ENCODE measurements around the gene CASZ1.

The CASZ1 gene

DNA sequence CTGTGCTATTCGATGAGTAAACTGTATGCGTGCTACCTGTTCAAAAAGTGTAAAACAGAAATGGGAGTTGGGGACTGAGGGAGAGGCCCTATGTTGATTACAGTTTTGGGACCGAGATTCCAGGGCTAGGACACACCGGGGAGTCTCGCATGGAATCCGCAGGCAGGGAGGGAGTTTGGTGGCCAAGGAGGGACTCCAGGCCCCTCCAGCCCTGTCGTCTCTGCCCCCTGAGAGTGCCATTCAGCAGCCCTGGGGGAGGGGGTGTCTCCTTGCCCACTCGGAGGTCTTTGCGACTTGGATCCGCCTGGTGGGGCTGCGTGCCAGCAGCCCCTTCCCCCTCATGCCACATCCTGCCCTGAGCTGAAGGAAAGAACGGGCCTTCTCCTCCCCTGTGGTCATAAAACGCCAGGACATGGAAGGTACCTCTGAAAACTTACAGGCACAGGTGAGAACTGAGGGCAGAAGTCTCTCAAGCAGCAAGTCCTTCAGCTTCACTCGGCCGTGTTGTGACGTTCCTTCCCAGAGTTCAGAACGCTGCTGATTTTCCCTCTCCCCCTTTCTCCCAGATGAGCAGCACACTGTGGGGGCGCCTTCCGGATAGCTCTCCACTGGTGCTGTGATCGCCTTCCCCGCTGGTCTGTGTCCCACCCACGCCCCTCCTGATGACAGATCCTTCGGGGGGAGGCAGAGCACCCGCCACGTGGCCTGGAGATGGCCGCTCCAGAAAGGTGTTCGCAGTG is 180.3 kb downstream of the CASZ1 start:
- in situ Hi-C loops (cut with HindIII; ENCODE audit: low sequenced_read_pairs), result no loop called here
- TF ChIP-seq, protein P1, sequence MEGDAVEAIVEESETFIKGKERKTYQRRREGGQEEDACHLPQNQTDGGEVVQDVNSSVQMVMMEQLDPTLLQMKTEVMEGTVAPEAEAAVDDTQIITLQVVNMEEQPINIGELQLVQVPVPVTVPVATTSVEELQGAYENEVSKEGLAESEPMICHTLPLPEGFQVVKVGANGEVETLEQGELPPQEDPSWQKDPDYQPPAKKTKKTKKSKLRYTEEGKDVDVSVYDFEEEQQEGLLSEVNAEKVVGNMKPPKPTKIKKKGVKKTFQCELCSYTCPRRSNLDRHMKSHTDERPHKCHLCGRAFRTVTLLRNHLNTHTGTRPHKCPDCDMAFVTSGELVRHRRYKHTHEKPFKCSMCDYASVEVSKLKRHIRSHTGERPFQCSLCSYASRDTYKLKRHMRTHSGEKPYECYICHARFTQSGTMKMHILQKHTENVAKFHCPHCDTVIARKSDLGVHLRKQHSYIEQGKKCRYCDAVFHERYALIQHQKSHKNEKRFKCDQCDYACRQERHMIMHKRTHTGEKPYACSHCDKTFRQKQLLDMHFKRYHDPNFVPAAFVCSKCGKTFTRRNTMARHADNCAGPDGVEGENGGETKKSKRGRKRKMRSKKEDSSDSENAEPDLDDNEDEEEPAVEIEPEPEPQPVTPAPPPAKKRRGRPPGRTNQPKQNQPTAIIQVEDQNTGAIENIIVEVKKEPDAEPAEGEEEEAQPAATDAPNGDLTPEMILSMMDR (IDR thresholded peaks at IDR 0.05; ENCODE audit: low read depth, low read length, missing control alignments), result no peak
- no peak overlapping the region for H3K4me3 ChIP-seq (ENCODE audit: low read depth, low read length)
- no peak for DNase-seq (ENCODE audit: low read depth)

DNA sequence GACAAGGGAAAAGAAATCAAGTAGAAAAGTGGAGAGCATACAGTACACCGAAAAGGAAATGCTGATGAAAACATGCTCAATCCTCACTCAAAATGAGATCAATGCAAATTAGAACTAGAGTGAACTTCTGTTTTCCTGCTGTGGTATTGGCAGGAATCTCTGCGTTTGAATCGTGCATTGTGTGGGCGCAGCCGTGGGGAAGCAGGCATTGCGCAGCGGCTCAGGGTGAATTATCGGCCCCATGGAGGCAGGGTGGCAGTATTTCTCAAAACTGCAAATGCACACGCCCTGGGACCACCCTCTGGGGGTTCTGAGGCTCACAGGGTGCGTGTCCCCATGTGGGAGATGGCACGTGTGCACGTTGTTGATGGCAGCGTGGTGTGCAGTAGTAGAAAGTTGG is 181.1 kb downstream of the CASZ1 start:
- TF ChIP-seq, protein P1 (IDR thresholded peaks at IDR 0.05; ENCODE audit: low read depth, low read length, missing control alignments), result no peak
- no peak overlapping the region for H3K4me3 ChIP-seq (ENCODE audit: low read depth, low read length)
- in situ Hi-C loops (cut with HindIII; ENCODE audit: low sequenced_read_pairs), result no loop called here
- no peak for DNase-seq (ENCODE audit: low read depth)

DNA sequence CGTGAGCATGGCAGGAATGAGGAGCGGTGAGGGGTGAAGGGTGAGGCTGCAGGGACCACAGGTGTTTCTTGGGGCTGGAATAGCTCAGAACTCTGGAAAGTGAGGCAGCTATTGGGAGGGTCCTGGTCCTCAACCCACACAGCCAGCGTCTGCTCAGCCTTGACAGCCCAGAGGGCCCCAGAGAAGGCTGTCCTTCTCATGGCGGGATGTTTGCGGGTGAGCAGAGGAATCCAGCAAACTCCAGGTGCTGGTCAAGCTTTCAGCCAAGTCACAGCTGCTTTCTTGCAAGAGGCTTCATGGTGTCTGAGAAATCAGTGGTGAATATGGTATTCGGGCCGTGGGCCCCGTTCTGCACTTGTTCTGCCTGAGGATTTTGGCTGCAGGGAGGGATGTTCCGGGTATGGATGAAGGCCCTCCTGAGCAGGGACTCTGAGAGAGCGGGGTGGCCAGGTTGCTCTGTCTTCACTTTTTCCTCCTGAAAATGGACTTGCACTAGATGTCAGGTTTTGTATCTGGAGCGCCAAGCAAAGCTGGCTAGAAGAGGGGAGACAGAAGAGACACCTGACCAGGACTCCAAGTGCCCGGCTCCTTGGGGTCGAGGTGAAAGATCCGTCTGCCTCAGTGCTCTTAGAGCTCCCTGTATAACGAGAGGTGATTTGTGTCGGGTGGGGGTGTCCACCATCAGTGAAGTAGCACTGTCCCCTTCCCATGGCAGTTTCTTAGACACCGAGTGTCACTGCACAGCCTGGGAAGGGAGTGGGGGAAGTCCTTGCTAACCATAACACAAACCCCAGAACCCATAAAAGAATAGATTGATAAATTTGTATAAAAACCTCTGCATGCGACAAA is 181.8 kb downstream of the CASZ1 start:
- DNase-seq (ENCODE audit: low read depth), result no peak
- H3K4me3 ChIP-seq (ENCODE audit: low read depth, low read length), result no peak overlapping the region
- in situ Hi-C loops (cut with HindIII; ENCODE audit: low sequenced_read_pairs), result no loop called here
- TF ChIP-seq, protein P1 (IDR thresholded peaks at IDR 0.05; ENCODE audit: low read depth, low read length, missing control alignments), result no peak

DNA sequence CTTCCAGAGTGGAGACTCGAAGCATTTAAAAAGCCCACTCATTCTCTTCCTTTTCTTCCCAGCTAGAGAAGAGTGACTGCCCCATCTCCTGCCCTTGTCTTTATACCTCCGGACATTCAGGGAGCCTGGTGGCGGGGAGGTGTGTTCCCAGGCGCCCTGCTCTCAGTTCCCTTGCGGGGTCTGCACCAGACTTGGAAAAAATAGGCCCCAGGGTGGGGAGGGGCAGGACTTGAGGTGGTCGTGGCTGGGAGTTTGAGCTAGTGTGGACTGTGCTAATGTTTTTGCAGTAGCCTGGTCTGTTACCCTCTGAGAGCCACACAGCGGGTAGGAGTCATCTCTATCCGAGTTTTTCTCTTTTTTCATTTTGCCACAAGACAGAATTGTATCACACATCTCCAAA is 182.6 kb downstream of the CASZ1 start:
- DNase-seq (ENCODE audit: low read depth), result no peak
- in situ Hi-C loops (cut with HindIII; ENCODE audit: low sequenced_read_pairs), result no loop called here
- no peak overlapping the region for H3K4me3 ChIP-seq (ENCODE audit: low read depth, low read length)
- TF ChIP-seq, protein P1 (IDR thresholded peaks at IDR 0.05; ENCODE audit: low read depth, low read length, missing control alignments), result no peak

DNA sequence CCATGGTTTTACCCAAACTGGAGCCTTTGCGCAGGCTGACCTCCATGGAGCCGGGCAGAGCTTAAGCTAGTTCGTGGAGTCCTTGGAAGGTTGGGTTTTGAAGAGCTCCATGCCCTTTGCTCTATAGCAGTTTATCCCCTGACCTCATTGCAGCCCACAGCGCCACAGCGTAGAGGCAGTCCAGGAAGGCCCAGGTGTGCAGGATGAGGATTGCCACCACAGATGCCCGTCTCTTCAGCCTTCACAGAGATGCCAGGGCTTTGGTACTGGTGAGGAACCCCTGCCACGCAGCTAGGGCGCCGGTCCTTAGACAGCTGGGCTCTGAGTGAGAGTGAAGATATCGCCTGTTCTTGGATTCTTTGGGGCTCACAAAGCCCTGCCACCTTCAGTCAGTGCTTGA is 183.1 kb downstream of the CASZ1 start:
- DNase-seq (ENCODE audit: low read depth), result no peak
- TF ChIP-seq, protein P1 (IDR thresholded peaks at IDR 0.05; ENCODE audit: low read depth, low read length, missing control alignments), result no peak
- in situ Hi-C loops (cut with HindIII; ENCODE audit: low sequenced_read_pairs), result no loop called here
- no peak overlapping the region for H3K4me3 ChIP-seq (ENCODE audit: low read depth, low read length)

DNA sequence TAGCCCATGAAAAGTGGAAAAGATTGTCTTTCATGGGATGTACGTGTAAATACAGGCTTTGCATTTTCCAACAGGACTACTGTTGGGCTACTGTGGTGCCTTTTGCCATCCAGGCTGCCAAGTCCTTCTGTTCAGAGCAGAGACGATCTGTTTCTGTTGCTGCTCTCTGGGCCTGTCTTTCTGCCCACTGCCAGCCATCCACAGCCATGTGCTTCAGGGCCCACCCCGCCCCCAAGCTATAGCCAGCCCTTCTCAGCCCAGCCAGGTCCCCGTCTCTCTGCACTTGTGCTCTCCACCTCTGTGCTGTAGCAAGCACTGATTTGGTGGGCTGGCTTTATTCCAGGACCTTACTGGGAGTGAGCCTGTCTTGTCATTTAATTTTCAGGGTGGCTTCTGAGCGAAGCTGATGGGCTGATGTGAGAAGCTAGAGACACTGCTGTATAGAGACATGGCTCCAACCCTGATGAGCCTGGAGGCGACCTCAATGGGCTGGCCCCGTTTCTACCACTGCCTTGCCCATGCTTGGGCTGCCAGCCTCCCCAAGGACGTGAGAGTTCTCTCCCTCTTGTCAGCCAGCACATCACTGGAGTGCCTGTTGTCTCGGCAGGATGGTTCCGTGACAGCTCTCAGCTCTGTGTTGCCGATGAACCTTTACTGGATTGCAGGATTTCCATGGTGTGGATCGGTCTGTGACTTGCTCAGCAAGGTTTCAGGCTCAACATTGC is 183.8 kb downstream of the CASZ1 start:
- H3K4me3 ChIP-seq (ENCODE audit: low read depth, low read length), result no peak overlapping the region
- DNase-seq (ENCODE audit: low read depth), result no peak
- in situ Hi-C loops (cut with HindIII; ENCODE audit: low sequenced_read_pairs), result no loop called here
- TF ChIP-seq, protein P1 (IDR thresholded peaks at IDR 0.05; ENCODE audit: low read depth, low read length, missing control alignments), result no peak

Data from astrocyte of the cerebellum (primary cell).